ENCODE measurements around the gene KLK13. TPM values are rescaled to one million over a fixed set of nuclear protein-coding genes. Genes with fewer than 3 reads are reported as not detected.
A peak's percentile ranks its signal among the peaks of the same experiment; 100 is the strongest.

KLK13 gene
- polyA plus RNA-seq, 1 of the 3 experiments (the other 2 are of a cell fraction) = not detected

DNA sequence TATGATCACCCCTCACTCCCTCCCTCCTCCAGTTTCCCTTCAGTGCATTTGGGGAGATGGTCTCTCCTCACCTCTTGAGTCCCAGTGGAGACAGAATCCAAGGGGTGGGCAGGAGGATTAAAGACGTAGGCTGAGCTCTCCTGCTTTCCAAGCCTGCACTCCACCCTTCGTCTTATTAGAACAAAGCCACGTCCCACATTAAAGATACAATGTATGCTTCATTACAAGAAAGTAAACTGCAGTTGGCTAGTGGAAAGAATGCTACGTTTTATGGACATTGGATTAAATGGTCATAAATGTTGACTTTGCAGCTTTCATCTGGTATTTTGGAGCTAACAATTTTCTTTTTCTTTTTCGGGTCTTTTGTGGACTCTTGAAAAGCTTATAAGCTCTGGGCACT is 37.0 kb downstream of the KLK13 start:
- WGBS (ENCODE audit: low lambda C conversion rate) = 6% methylated on average over 5 of the region's 5 CpGs
- Histone ChIP-seq H3F3A (replicated peaks; ENCODE audit: insufficient read depth) (no peaks in the 10 kb centered on the region), H3K9me2 (no peaks in the 10 kb centered on the region), H4K20me1 (ENCODE audit: insufficient read depth) (no peaks in the 10 kb centered on the region), H3K79me2 (ENCODE audit: insufficient read depth) (no peaks in the 10 kb centered on the region), H3K9me3 (no peaks in the 10 kb centered on the region), H3K9ac (no peak overlapping the region), H2AFZ (ENCODE audit: low read depth) (no peak overlapping the region), H3K4me3 (ENCODE audit: low read depth in 2 of 2, low read length in 1 of 2) (no peak overlapping the region), H3K27ac (ENCODE audit: low read depth in 2 of 2, low read length in 1 of 2) (no peak overlapping the region), H3K4me1 (ENCODE audit: control insufficient read depth in 1 of 2, insufficient read depth in 2 of 2, low read depth in 1 of 2, low read length in 1 of 2) (no peaks in the 10 kb centered on the region), H3K36me3 (replicated peaks in 1 of 2; ENCODE audit: control insufficient read depth in 1 of 2, insufficient read depth in 2 of 2, low read length in 1 of 2) (no peaks in the 10 kb centered on the region), H3K27me3 (ENCODE audit: insufficient read depth) (peaks cover 65% of the 10 kb centered on the region), H3K4me2 (no peak overlapping the region)
- CTCF ChIA-PET = interaction anchor here (1.1 to 1.6 kb wide), 2 partner anchors 10 to 67 kb away, joined by 4 to 6 read pairs; no protein-coding TSS in a partner anchor
- DNase-seq = no peak
- POLR2A ChIA-PET = no interaction called here
- TF ChIP-seq, protein P1, sequence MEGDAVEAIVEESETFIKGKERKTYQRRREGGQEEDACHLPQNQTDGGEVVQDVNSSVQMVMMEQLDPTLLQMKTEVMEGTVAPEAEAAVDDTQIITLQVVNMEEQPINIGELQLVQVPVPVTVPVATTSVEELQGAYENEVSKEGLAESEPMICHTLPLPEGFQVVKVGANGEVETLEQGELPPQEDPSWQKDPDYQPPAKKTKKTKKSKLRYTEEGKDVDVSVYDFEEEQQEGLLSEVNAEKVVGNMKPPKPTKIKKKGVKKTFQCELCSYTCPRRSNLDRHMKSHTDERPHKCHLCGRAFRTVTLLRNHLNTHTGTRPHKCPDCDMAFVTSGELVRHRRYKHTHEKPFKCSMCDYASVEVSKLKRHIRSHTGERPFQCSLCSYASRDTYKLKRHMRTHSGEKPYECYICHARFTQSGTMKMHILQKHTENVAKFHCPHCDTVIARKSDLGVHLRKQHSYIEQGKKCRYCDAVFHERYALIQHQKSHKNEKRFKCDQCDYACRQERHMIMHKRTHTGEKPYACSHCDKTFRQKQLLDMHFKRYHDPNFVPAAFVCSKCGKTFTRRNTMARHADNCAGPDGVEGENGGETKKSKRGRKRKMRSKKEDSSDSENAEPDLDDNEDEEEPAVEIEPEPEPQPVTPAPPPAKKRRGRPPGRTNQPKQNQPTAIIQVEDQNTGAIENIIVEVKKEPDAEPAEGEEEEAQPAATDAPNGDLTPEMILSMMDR (IDR thresholded peaks at IDR 0.05) = no peak
- TF ChIP-seq POLR2AphosphoS5 (IDR thresholded peaks at IDR 0.05; ENCODE audit: low read depth, low read length) (no peak), YY1 (IDR thresholded peaks at IDR 0.05; ENCODE audit: low read depth) (no peak), RXRA (IDR thresholded peaks at IDR 0.05; ENCODE audit: borderline replicate concordance, low read depth) (no peak), TEAD4 (IDR thresholded peaks at IDR 0.05; ENCODE audit: borderline replicate concordance, insufficient read depth) (no peak), RFX5 (IDR thresholded peaks at IDR 0.05; ENCODE audit: low read length) (no peak)
- TF ChIP-seq, protein P2, sequence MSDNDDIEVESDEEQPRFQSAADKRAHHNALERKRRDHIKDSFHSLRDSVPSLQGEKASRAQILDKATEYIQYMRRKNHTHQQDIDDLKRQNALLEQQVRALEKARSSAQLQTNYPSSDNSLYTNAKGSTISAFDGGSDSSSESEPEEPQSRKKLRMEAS (IDR thresholded peaks at IDR 0.05; ENCODE audit: low read depth) = no peak

DNA sequence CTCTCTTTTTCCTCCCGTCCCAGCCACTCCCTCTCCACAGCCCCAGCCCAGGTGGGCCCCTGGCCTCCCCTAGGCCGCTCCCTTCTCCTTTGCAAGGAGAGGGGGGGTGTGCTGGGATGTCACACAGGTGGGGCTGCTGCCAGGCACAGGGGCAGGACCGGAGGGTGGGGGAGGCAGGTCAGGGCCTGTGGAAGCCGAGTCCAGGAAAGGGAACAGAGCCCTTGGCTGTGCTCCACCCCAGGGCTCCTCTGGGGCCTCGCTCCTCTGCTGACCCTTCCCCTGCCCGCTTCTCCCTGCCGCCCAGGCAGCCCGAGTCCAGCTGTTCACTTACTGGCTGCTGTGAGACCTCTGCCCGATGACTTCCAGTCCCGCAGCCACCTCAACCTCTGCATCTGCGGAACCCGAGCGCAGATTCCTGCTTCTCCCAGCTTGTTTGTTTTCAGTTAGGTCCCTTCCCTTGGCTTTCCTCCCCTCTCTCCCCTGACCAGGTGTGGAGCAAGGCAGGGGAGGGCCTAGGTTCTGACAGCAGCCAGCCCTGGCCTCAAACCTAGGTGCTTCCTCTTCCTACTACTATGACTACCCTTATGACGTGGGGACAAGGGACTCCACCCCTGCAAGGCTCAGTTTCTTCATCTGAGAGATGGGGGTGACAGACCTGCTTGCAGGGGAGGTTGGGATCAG is 37.6 kb downstream of the KLK13 start:
- H3K4me1 ChIP-seq (ENCODE audit: control insufficient read depth in 1 of 2, insufficient read depth in 2 of 2, low read depth in 1 of 2, low read length in 1 of 2) = no peaks in the 10 kb centered on the region
- no peaks in the 10 kb centered on the region for H3K9me3 ChIP-seq
- no peaks in the 10 kb centered on the region for H4K20me1 ChIP-seq (ENCODE audit: insufficient read depth)
- WGBS (ENCODE audit: low lambda C conversion rate) = 22% methylated on average over 9 of the region's 14 CpGs
- no peaks in the 10 kb centered on the region for H3K36me3 ChIP-seq (replicated peaks in 1 of 2; ENCODE audit: control insufficient read depth in 1 of 2, insufficient read depth in 2 of 2, low read length in 1 of 2)
- H3K4me3 ChIP-seq (ENCODE audit: low read depth in 2 of 2, low read length in 1 of 2) = no peak overlapping the region
- H3K27me3 ChIP-seq (ENCODE audit: insufficient read depth) = peaks cover 71% of the 10 kb centered on the region
- H3K27ac ChIP-seq (ENCODE audit: low read depth in 2 of 2, low read length in 1 of 2) = no peak overlapping the region
- no peaks in the 10 kb centered on the region for H3K79me2 ChIP-seq (ENCODE audit: insufficient read depth)
- no peaks in the 10 kb centered on the region for H3K9me2 ChIP-seq
- H3F3A ChIP-seq (replicated peaks; ENCODE audit: insufficient read depth) = no peaks in the 10 kb centered on the region
- ChIA-PET POLR2A (no interaction called here), CTCF (interaction anchor here (1.6 kb wide), 1 partner anchor 10 kb away, joined by 6 read pairs; no protein-coding TSS in a partner anchor)
- no peak for TF ChIP-seq EP300 (IDR thresholded peaks at IDR 0.05; ENCODE audit: borderline replicate concordance in 1 of 2, low read depth in 1 of 2, low read length in 1 of 2)
- TF ChIP-seq SMC3 (IDR thresholded peaks at IDR 0.05; ENCODE audit: low read depth, low read length) = no peak
- TF ChIP-seq ELF1 (IDR thresholded peaks at IDR 0.05) = no peak
- TF ChIP-seq YY1 (IDR thresholded peaks at IDR 0.05; ENCODE audit: low read depth) = no peak
- no peak for TF ChIP-seq JUND (IDR thresholded peaks at IDR 0.05)
- TF ChIP-seq, protein P3, sequence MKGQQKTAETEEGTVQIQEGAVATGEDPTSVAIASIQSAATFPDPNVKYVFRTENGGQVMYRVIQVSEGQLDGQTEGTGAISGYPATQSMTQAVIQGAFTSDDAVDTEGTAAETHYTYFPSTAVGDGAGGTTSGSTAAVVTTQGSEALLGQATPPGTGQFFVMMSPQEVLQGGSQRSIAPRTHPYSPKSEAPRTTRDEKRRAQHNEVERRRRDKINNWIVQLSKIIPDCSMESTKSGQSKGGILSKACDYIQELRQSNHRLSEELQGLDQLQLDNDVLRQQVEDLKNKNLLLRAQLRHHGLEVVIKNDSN (IDR thresholded peaks at IDR 0.05; ENCODE audit: borderline replicate concordance, low read depth) = no peak
- DNase-seq = peak; percentile 28
- no peak overlapping the region for H3K9ac ChIP-seq
- H2AFZ ChIP-seq (ENCODE audit: low read depth) = no peak overlapping the region
- H3K4me2 ChIP-seq = no peak overlapping the region

Data from SK-N-SH (cell line).